Measurements from ENCODE around the gene SULF2. TPM values are rescaled to one million over a fixed set of nuclear protein-coding genes. Genes with fewer than 3 reads are reported as not detected.

Gene SULF2
- total RNA-seq, 1 experiment from 2014 or later: 82.2 TPM

DNA sequence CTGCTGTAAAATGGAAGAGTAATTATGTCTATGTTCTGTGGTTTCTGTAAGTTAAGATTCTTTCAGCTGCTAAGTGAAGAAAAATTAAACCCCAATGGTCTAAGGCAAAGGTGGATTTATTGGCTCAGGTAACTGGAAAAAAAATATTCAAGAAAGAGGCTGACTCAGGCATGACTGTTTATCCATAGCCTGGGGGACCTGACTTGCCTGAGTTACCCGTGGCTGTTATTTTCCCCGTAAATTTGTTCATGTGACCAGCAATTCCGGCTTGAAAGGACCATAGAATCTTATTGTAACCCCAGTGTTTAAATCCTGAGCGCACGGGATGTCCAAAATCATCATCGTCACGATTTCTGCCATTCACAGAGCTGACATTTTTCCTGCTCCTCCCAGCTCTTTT lies 32.3 kb upstream of the SULF2 start:
- peak; percentile 79 for DNase-seq (ENCODE audit: unreplicated experiment)
- ChIA-PET POLR2A (interaction anchor here (0.6 to 3.0 kb wide), 10 partner anchors 9 to 886 kb away, joined by 3 to 17 read pairs (median 6); no protein-coding TSS in a partner anchor), CTCF (interaction anchor here (0.6 to 1.4 kb wide), 5 partner anchors 8 to 237 kb away, joined by 3 to 4 read pairs (median 3); no protein-coding TSS in a partner anchor)
- BruUV-seq (replicated peaks): no TSS peak
- Mint-ChIP-seq H3K36me3 (ENCODE audit: insufficient read depth, unreplicated experiment) (peaks cover 4% of the 10 kb centered on the region), H3K4me3 (ENCODE audit: unreplicated experiment) (no peak overlapping the region), H3K27me3 (ENCODE audit: insufficient read depth, unreplicated experiment) (no peaks in the 10 kb centered on the region), H3K4me1 (ENCODE audit: insufficient read depth, unreplicated experiment) (peaks cover 50% of the 10 kb centered on the region), H3K9me3 (ENCODE audit: unreplicated experiment) (peaks cover 11% of the 10 kb centered on the region), H3K27ac (ENCODE audit: low read depth, unreplicated experiment) (peak overlapping the region; percentile 79)
- TF ChIP-seq CTCF (IDR thresholded peaks at IDR 0.05; ENCODE audit: unreplicated experiment): no peak
- intact Hi-C loops (cut with micrococcal nuclease): no loop called here

- no TSS peak for BruUV-seq (replicated peaks)
- Mint-ChIP-seq H3K27ac (ENCODE audit: low read depth, unreplicated experiment) (no peak overlapping the region), H3K27me3 (ENCODE audit: insufficient read depth, unreplicated experiment) (no peaks in the 10 kb centered on the region), H3K9me3 (ENCODE audit: unreplicated experiment) (peaks cover 19% of the 10 kb centered on the region), H3K36me3 (ENCODE audit: insufficient read depth, unreplicated experiment) (peaks cover 4% of the 10 kb centered on the region), H3K4me1 (ENCODE audit: insufficient read depth, unreplicated experiment) (peaks cover 44% of the 10 kb centered on the region), H3K4me3 (ENCODE audit: unreplicated experiment) (no peak overlapping the region)
- ChIA-PET CTCF (interaction anchor here (0.5 to 0.7 kb wide), 2 partner anchors 84 to 231 kb away, joined by 3 read pairs; no protein-coding TSS in a partner anchor), POLR2A (interaction anchor here (1.2 to 3.0 kb wide), 6 partner anchors 9 to 111 kb away, joined by 4 to 17 read pairs (median 11); no protein-coding TSS in a partner anchor)
- TF ChIP-seq CTCF (IDR thresholded peaks at IDR 0.05; ENCODE audit: unreplicated experiment): no peak
- DNase-seq (ENCODE audit: unreplicated experiment): no peak
- intact Hi-C loops (cut with micrococcal nuclease): no loop called here
Observed at GRCh38 chr20:47816487-47817451, 31.5 kb upstream of the SULF2 start.

- Mint-ChIP-seq H3K27ac (ENCODE audit: low read depth, unreplicated experiment) (no peak overlapping the region), H3K4me1 (ENCODE audit: insufficient read depth, unreplicated experiment) (peaks cover 40% of the 10 kb centered on the region), H3K27me3 (ENCODE audit: insufficient read depth, unreplicated experiment) (no peaks in the 10 kb centered on the region), H3K36me3 (ENCODE audit: insufficient read depth, unreplicated experiment) (peaks cover 4% of the 10 kb centered on the region), H3K9me3 (ENCODE audit: unreplicated experiment) (peaks cover 21% of the 10 kb centered on the region), H3K4me3 (ENCODE audit: unreplicated experiment) (no peak overlapping the region)
- intact Hi-C loops (cut with micrococcal nuclease): no loop called here
- CTCF ChIA-PET: interaction anchor here (1.4 kb wide), 1 partner anchor 29 kb away, joined by 4 read pairs; no protein-coding TSS in a partner anchor
- BruUV-seq (replicated peaks): no TSS peak
- no peak for DNase-seq (ENCODE audit: unreplicated experiment)
- POLR2A ChIA-PET: interaction anchor here (2.8 kb wide), 1 partner anchor 8 kb away, joined by 17 read pairs; no protein-coding TSS in a partner anchor
- TF ChIP-seq CTCF (IDR thresholded peaks at IDR 0.05; ENCODE audit: unreplicated experiment): no peak
Observed at GRCh38 chr20:47815866-47816265, 30.6 kb upstream of the SULF2 start.

- no peak overlapping the region for H3K4me3 Mint-ChIP-seq (ENCODE audit: unreplicated experiment)
- no TSS peak for BruUV-seq (replicated peaks)
- intact Hi-C loops (cut with micrococcal nuclease): no loop called here
- peaks cover 4% of the 10 kb centered on the region for H3K36me3 Mint-ChIP-seq (ENCODE audit: insufficient read depth, unreplicated experiment)
- POLR2A ChIA-PET: no interaction called here
- DNase-seq (ENCODE audit: unreplicated experiment): no peak
- H3K9me3 Mint-ChIP-seq (ENCODE audit: unreplicated experiment): peaks cover 21% of the 10 kb centered on the region
- no peak overlapping the region for H3K27ac Mint-ChIP-seq (ENCODE audit: low read depth, unreplicated experiment)
- TF ChIP-seq CTCF (IDR thresholded peaks at IDR 0.05; ENCODE audit: unreplicated experiment): no peak
- H3K4me1 Mint-ChIP-seq (ENCODE audit: insufficient read depth, unreplicated experiment): peaks cover 40% of the 10 kb centered on the region
- no peaks in the 10 kb centered on the region for H3K27me3 Mint-ChIP-seq (ENCODE audit: insufficient read depth, unreplicated experiment)
- CTCF ChIA-PET: interaction anchor here (0.6 to 1.4 kb wide), 2 partner anchors 29 to 181 kb away, joined by 3 to 4 read pairs; no protein-coding TSS in a partner anchor
Observed at GRCh38 chr20:47815416-47815806, 30.1 kb upstream of the SULF2 start.
